ENCODE results near the gene ZGRF1. TPM values are rescaled to one million over a fixed set of nuclear protein-coding genes. Genes with fewer than 3 reads are reported as not detected.
"Not testable (repeated sequence)": the region's sequence is repeated elsewhere in the genome, so short reads cannot be mapped to it uniquely, and the experiment has no call there.

ZGRF1 gene, protein sequence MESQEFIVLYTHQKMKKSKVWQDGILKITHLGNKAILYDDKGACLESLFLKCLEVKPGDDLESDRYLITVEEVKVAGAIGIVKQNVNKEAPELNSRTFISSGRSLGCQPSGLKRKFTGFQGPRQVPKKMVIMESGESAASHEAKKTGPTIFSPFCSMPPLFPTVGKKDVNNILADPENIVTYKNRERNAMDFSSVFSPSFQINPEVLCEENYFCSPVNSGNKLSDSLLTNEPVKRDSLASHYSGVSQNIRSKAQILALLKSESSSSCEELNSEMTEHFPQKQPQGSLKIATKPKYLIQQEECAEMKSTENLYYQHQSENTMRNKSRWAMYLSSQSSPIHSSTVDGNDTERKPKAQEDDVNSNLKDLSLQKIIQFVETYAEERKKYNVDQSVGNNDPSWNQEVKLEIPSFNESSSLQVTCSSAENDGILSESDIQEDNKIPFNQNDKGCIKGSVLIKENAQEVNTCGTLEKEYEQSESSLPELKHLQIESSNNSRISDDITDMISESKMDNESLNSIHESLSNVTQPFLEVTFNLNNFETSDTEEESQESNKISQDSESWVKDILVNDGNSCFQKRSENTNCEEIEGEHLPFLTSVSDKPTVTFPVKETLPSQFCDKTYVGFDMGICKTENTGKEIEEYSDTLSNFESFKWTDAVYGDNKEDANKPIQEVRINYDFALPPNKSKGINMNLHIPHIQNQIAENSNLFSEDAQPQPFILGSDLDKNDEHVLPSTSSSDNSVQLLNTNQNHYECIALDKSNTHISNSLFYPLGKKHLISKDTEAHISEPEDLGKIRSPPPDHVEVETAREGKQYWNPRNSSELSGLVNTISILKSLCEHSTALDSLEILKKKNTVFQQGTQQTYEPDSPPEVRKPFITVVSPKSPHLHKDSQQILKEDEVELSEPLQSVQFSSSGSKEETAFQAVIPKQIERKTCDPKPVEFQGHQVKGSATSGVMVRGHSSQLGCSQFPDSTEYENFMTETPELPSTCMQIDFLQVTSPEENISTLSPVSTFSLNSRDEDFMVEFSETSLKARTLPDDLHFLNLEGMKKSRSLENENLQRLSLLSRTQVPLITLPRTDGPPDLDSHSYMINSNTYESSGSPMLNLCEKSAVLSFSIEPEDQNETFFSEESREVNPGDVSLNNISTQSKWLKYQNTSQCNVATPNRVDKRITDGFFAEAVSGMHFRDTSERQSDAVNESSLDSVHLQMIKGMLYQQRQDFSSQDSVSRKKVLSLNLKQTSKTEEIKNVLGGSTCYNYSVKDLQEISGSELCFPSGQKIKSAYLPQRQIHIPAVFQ (N-terminal part only)
- 10 to 100 TPM; 16.9 to 19.2 TPM for total RNA-seq
- polyA plus RNA-seq: 1 to 10 TPM; 1.1 to 2.3 (median 1.5) TPM
- 21.2 to 43.9 (median 30.9) reads per million in 6 experiments for total RNA-seq

DNA sequence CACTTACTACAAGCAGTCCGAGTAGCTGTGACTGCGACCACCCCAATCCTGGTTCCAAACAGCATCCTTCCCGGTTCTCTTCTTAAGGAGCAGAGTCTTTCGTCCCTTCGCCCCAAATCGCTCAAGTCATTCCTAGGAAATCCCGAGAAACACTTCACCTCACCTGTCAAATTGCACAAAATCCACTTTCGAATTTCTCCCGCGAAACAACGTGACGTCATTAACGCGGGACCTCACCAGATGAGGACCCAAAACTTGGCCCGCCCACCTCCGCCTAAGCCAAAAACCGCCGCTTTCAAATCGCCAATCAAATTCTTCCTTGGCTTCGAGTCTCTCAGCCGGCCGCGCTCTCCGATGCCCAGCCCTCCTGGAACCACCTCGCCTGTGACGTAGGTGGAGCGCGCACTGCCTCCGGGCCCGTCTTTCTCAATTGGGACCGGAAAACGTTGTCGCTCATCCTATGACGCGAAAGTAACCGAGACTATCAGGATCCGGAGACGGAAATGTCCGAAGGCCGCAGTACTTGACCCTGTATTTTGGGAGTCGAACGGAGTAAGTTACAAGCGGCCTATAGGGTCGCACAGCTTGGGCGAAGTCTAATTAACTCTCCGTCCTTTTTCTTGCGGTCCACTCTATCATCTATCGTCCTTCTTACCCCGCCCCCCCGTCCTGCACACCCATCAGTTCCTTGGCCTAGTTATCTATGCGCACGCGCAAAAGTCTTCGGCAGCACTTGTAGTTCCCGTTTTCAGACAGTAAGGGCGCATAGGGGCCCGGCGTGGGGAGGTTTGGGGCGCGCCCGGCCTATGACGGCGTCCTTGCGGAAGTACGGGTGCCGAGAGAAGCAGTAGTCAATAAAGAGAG is at the start of gene ZGRF1, which contains the start of gene LARP7:
ZGRF1 (minus strand) TSS at position 222 of the 864 bp plus-strand sequence. CDS start 3,733 bp downstream, outside the sequence.
LARP7 (plus strand) TSS at position 456 of the 864 bp plus-strand sequence. CDS start 7,527 bp downstream, outside the sequence.
- peaks cover 14 to 22% (median 21%) of the 10 kb centered on the region in 4 donors for H3K4me1 Mint-ChIP-seq
- no peak within 1 kb of the TSS for H3K27ac Mint-ChIP-seq
- H3K36me3 Mint-ChIP-seq: peaks cover 0 to 17% (median 0%) of the 10 kb centered on the region in 3 donors
- DNase-seq (peak; percentile 87 to 99 (median 98)), ATAC-seq (peak; percentile 89 to 90)
- H3K9me3 Mint-ChIP-seq: no peaks in the 10 kb centered on the region
- POLR2A ChIA-PET: interaction anchor here (1.0 to 1.9 kb wide), 3 partner anchors 328 to 405 kb away, joined by 3 to 8 read pairs (median 6); partner anchors contain the start of genes AP1AR and TIFA
- H3K27me3 Mint-ChIP-seq: no peaks in the 10 kb centered on the region
- peak within 1 kb of the TSS in 4 of 10 donors; percentile 9 to 39 (median 21) for H3K4me3 Mint-ChIP-seq

DNA sequence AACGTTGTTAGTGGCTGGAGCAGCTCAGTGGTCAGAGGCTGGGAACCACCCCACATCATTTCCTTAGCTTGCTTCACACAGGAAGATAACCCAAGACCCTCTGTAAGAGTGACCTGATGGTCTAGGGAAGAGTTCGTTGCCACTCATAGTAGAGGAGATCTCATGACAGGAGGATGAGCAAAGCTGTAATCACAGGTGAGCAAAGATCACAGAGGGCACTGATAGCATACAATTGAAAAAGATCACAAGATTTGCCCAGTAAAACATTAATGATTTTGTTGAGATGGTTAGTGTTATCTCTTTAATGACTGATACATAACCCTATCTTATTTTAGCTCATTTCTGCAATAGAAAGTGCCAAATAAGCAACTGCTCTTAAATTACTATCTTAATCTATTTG is 44.3 kb upstream of the ZGRF1 start:
- no peaks in the 10 kb centered on the region for H3K9me3 Mint-ChIP-seq
- no peaks in the 10 kb centered on the region for H3K4me1 Mint-ChIP-seq
- ATAC-seq (no peak), DNase-seq (no peak)
- no peak overlapping the region for H3K27ac Mint-ChIP-seq
- POLR2A ChIA-PET: no interaction called here
- peaks cover 0 to 7% (median 2%) of the 10 kb centered on the region in 5 donors for H3K27me3 Mint-ChIP-seq
- no peaks in the 10 kb centered on the region for H3K36me3 Mint-ChIP-seq
- no peak overlapping the region for H3K4me3 Mint-ChIP-seq

DNA sequence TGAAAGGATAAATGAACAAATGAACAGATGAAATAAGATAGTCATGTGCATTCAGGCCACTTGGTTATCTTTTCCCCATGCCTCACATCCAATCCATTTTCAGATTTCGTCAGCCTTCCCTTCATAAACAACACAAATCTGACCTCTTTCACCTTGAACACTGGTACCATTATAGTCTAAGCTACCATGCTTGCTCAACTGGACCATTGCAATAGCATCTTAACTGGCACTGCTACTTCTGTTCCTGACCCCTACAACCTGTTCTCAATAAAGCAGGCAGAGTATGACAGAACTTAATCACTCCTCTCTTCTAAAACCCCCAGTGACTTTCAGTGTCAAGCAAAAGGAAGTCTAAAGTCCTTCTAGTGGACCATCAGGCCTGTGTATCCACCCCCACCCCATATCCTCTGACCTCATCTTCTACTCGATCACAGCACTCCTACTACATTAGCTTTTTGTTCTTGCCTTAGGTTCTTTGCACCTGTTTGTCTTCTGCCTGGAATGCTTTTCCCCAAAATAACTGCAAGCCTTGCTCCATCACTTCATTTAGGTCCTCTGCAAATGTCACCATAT is 40.9 kb upstream of the ZGRF1 start:
- Mint-ChIP-seq H3K36me3 (no peaks in the 10 kb centered on the region), H3K9me3 (no peaks in the 10 kb centered on the region), H3K27me3 (no peaks in the 10 kb centered on the region), H3K27ac (no peak overlapping the region), H3K4me1 (no peaks in the 10 kb centered on the region), H3K4me3 (no peak overlapping the region)
- POLR2A ChIA-PET: no interaction called here
- DNase-seq (no peak), ATAC-seq (no peak)

DNA sequence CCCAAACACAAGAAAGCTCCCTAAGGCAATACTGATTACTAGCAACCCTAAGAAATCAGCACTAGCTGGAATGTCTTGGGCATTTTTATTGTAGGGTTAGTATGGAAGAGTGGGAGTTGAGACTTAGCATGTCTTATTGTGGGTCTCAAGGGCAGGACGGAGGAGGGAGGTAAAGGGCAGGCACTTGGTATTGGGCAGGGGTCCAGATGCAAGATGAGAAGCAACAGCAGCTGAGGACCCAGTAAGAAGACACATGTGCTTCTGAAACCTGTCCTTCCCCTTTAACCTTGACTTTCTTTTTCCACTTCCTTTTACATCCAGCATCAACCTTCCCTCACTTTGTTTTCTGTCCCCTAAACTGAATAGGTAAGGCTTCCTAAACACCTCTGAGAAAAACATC is 37.7 kb upstream of the ZGRF1 start:
- no peak for ATAC-seq
- no peak overlapping the region for H3K27ac Mint-ChIP-seq
- DNase-seq: no peak
- no peaks in the 10 kb centered on the region for H3K36me3 Mint-ChIP-seq
- POLR2A ChIA-PET: no interaction called here
- H3K27me3 Mint-ChIP-seq: no peaks in the 10 kb centered on the region
- no peaks in the 10 kb centered on the region for H3K4me1 Mint-ChIP-seq
- no peaks in the 10 kb centered on the region for H3K9me3 Mint-ChIP-seq
- no peak overlapping the region for H3K4me3 Mint-ChIP-seq

DNA sequence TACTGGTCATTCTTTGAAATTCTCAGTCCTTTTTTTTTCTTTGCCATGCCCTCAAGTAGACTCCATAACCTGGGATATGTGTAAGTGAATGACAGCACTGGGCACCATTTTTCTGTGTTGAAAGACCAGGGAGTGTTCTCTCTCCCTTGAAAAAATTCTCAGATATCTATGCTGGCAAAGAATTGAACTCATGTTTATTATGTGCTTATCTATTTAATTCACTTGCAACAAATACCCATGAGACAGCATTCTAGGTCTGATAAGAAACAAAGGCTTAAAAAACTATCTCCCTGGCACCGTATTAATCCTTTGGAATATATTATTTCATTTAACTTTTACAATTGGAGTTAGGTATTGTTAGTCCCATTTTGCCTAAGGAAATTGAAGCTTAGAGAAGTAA is 37.0 kb upstream of the ZGRF1 start:
- no peaks in the 10 kb centered on the region for H3K27me3 Mint-ChIP-seq
- no peaks in the 10 kb centered on the region for H3K36me3 Mint-ChIP-seq
- H3K4me3 Mint-ChIP-seq: no peak overlapping the region
- H3K4me1 Mint-ChIP-seq: no peaks in the 10 kb centered on the region
- no peak for ATAC-seq
- no peaks in the 10 kb centered on the region for H3K9me3 Mint-ChIP-seq
- DNase-seq: no peak
- POLR2A ChIA-PET: no interaction called here
- H3K27ac Mint-ChIP-seq: no peak overlapping the region

DNA sequence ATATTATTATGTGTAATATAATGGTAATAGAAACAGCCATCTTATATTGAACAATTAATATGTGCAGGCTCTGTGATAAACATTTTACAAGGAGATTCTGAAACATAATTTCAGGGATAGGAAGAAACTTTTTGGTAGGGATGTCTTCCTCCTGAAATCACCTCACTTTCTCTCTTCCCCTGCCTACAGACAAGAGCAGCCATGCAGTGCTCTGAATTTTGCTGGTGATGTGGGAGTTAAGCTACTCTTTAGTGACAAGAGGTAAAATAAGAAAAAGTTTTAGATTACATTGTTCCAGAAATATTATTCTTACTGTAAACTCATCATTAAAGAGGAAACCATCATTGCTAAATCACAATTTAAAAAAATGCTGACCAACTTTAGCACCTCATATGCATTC is 36.4 kb upstream of the ZGRF1 start:
- no peak for ATAC-seq
- POLR2A ChIA-PET: no interaction called here
- Mint-ChIP-seq H3K4me3 (no peak overlapping the region), H3K27me3 (no peaks in the 10 kb centered on the region), H3K27ac (no peak overlapping the region), H3K9me3 (no peaks in the 10 kb centered on the region), H3K36me3 (peaks cover 0 to 2% (median 0%) of the 10 kb centered on the region in 3 donors), H3K4me1 (peaks cover 0 to 1% (median 0%) of the 10 kb centered on the region in 4 donors)
- no peak for DNase-seq

DNA sequence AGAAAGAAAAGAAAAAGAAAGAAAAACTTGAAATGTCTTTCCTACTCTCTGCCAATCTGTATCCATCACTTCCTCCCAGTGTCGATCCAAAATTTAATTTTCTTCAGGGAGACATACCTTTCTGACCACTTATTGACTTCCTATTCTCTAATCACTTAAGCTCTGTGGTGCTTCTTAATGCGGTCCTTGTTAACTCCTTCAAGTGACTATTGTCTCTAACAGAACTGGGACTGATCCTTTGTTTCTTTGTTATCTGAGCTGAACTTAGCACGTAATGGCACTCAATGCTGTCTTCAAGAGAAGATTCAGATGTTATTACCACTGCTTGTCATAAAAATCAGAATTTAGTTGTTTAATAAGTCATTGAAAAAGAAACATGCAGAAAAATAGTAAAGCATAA is 31.4 kb upstream of the ZGRF1 start:
- POLR2A ChIA-PET: interaction anchor here (0.7 kb wide), 1 partner anchor 33 kb away, joined by 3 read pairs; no protein-coding TSS in a partner anchor
- H3K4me3 Mint-ChIP-seq: no peak overlapping the region
- no peak for DNase-seq
- peak overlapping the region in 1 of 10 donors; percentile 24 for H3K27ac Mint-ChIP-seq
- H3K9me3 Mint-ChIP-seq: no peaks in the 10 kb centered on the region
- H3K36me3 Mint-ChIP-seq: peaks cover 0 to 16% (median 3%) of the 10 kb centered on the region in 3 donors
- H3K4me1 Mint-ChIP-seq: peaks cover 0 to 2% (median 0%) of the 10 kb centered on the region in 4 donors
- no peaks in the 10 kb centered on the region for H3K27me3 Mint-ChIP-seq
- no peak for ATAC-seq

DNA sequence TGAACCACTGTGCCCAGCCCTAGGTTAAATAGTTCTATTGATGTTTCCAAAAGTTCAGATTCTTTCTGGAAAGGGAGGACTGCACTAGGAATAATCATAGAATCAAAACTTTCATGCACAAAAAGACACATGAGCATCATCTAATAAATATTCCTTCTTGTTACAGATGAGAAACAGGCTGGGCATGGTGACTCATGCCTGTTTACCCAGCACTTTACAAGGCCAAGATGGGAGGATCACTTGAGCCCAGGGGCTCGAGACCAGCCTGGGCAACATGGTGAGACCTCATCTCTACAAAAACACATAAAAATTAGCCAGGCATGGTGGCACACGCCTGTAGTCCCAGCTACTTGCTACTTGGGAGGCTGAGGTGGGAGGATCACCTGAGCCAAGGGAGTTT is 27.9 kb upstream of the ZGRF1 start:
- no peak overlapping the region for H3K4me3 Mint-ChIP-seq
- peaks cover 0 to 2% (median 0%) of the 10 kb centered on the region in 4 donors for H3K4me1 Mint-ChIP-seq
- H3K9me3 Mint-ChIP-seq: no peaks in the 10 kb centered on the region
- ATAC-seq: no peak
- H3K27me3 Mint-ChIP-seq: no peaks in the 10 kb centered on the region
- no peak for DNase-seq
- H3K27ac Mint-ChIP-seq: peak overlapping the region in 1 of 10 donors; percentile 51
- peaks cover 0 to 17% (median 3%) of the 10 kb centered on the region in 3 donors for H3K36me3 Mint-ChIP-seq
- POLR2A ChIA-PET: no interaction called here

DNA sequence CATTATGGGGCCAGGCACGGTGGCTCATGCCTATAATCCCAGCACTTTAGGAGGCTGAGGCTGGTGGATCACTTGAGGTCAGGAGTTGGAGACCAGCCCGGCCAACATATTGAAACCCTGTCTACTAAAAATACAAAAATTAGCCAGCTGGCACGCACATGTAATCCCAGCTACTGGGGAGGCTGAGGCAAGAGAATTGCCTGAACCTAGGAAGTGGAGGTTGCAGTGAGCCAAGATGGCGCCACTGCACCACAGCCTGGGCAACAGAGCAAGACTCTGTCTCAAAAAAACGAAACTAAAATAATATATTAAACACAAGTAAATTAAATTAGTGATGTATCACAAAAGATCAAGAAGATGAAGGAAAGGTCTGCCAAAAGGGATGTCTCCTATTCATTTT is 19.4 kb upstream of the ZGRF1 start:
- DNase-seq, H3K9me3 Mint-ChIP-seq, ATAC-seq, H3K27ac Mint-ChIP-seq, H3K4me1 Mint-ChIP-seq, H3K27me3 Mint-ChIP-seq, H3K4me3 Mint-ChIP-seq, POLR2A ChIA-PET: not testable (repeated sequence)
- peaks cover 6 to 69% (median 25%) of the 10 kb centered on the region in 3 donors for H3K36me3 Mint-ChIP-seq

DNA sequence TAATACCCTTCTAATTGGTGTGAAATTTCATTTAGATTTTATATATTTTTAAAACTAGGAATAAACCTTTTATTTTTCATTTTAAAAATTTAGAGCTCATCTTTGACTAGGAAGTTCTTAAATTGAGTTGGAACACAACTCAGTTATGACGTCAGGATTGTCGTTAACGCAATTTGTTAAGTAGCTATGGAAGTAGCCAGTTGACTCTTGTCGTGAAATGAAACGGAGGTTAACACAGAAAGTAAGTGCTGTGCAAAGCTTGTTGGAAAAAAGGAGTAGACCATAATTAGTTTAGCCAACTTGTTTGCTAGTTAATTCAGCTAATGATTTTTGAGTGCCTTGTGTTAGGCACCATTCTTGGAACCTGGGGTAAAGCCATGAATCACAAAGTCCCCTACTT is 18.6 kb upstream of the ZGRF1 start:
- Mint-ChIP-seq H3K27ac (no peak overlapping the region), H3K4me3 (no peak overlapping the region), H3K36me3 (peaks cover 6 to 76% (median 25%) of the 10 kb centered on the region in 3 donors), H3K9me3 (no peaks in the 10 kb centered on the region), H3K4me1 (no peaks in the 10 kb centered on the region), H3K27me3 (no peaks in the 10 kb centered on the region)
- DNase-seq (no peak), ATAC-seq (no peak)
- POLR2A ChIA-PET: no interaction called here

DNA sequence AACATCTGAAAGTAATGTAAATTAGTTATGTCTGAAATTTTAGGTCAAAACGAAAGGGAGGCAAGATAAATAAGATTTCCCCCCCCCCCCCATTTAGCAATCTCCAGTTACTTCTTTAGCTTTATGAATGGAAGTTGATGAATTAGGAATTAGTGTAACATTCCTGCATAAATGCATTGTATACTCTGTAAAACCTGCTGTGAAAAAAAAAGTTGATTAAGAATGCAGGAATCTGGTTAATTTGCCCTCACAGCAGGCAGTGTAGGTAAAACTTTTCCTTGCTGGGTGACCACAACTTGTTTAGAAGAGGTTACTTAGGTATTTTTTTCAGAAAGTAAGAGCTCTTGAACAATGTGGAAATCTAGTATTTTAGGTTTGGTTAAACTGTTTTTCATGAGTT is 15.5 kb upstream of the ZGRF1 start:
- POLR2A ChIA-PET: no interaction called here
- H3K27ac Mint-ChIP-seq: no peak overlapping the region
- H3K27me3 Mint-ChIP-seq: no peaks in the 10 kb centered on the region
- H3K9me3 Mint-ChIP-seq: no peaks in the 10 kb centered on the region
- H3K4me3 Mint-ChIP-seq: no peak overlapping the region
- no peaks in the 10 kb centered on the region for H3K4me1 Mint-ChIP-seq
- ATAC-seq (no peak), DNase-seq (no peak)
- H3K36me3 Mint-ChIP-seq: peaks cover 6 to 83% (median 14%) of the 10 kb centered on the region in 3 donors
